Measurements from ENCODE around the gene TASP1. TPM values are rescaled to one million over a fixed set of nuclear protein-coding genes. Genes with fewer than 3 reads are reported as not detected.

The TASP1 gene
- total RNA-seq, 1 experiment from 2014 or later: 8.9 TPM

GRCh38 chr20:13464702-13465101 lies 174.0 kb downstream of the TASP1 start:
- in situ Hi-C loops (cut with HindIII; ENCODE audit: low pct_unique_long_range_greater_than_20kb, low sequenced_read_pairs): no loop called here
- ATAC-seq: no peak
- CTCF ChIA-PET: no interaction called here
- Histone ChIP-seq H3K4me3 (ENCODE audit: low read depth in 2 of 2, low read length in 2 of 2) (no peak overlapping the region), H3K4me1 (ENCODE audit: control insufficient read depth, insufficient read depth, low read length) (no peaks in the 10 kb centered on the region), H3K27ac (ENCODE audit: low read length) (no peak overlapping the region), H3K27me3 (ENCODE audit: control insufficient read depth, insufficient read depth, low read length) (no peaks in the 10 kb centered on the region), H3K36me3 (ENCODE audit: control insufficient read depth, insufficient read depth, low read length) (no peaks in the 10 kb centered on the region), H3K9me3 (ENCODE audit: control insufficient read depth, insufficient read depth, low read depth, low read length) (no peaks in the 10 kb centered on the region)
- POLR2A ChIA-PET: no interaction called here
- BruUV-seq (replicated peaks): no TSS peak
- DNase-seq (ENCODE audit: low read depth, low spot score): no peak
- TF ChIP-seq REST (IDR thresholded peaks at IDR 0.05; ENCODE audit: insufficient read depth in 1 of 2, low read depth in 2 of 2, low read length in 1 of 2) (no peak), SIN3A (IDR thresholded peaks at IDR 0.05; ENCODE audit: borderline replicate concordance, insufficient read depth, low read depth, low read length) (no peak), CTCF (IDR thresholded peaks at IDR 0.05) (no peak), POLR2AphosphoS5 (IDR thresholded peaks at IDR 0.05; ENCODE audit: low read depth, low read length) (no peak)
- intact Hi-C loops (cut with micrococcal nuclease; ENCODE audit: unreplicated experiment): no loop called here

- no TSS peak for BruUV-seq (replicated peaks)
- CTCF ChIA-PET: no interaction called here
Measured at GRCh38 chr20:13461849-13462458, 176.8 kb downstream of the TASP1 start.

More at GRCh38 chr20:13461849-13462458, 176.8 kb downstream of the TASP1 start:
- POLR2A ChIA-PET: no interaction called here
- Histone ChIP-seq H3K9me3 (ENCODE audit: control insufficient read depth, insufficient read depth, low read depth, low read length) (no peaks in the 10 kb centered on the region), H3K4me1 (ENCODE audit: control insufficient read depth, insufficient read depth, low read length) (no peaks in the 10 kb centered on the region), H3K36me3 (ENCODE audit: control insufficient read depth, insufficient read depth, low read length) (no peaks in the 10 kb centered on the region), H3K4me3 (ENCODE audit: low read depth in 2 of 2, low read length in 2 of 2) (no peak overlapping the region), H3K27me3 (ENCODE audit: control insufficient read depth, insufficient read depth, low read length) (no peaks in the 10 kb centered on the region), H3K27ac (ENCODE audit: low read length) (no peak overlapping the region)
- intact Hi-C loops (cut with micrococcal nuclease; ENCODE audit: unreplicated experiment) (no loop called here), in situ Hi-C loops (cut with HindIII; ENCODE audit: low pct_unique_long_range_greater_than_20kb, low sequenced_read_pairs) (no loop called here)
- TF ChIP-seq POLR2AphosphoS5 (IDR thresholded peaks at IDR 0.05; ENCODE audit: low read depth, low read length) (no peak), SIN3A (IDR thresholded peaks at IDR 0.05; ENCODE audit: borderline replicate concordance, insufficient read depth, low read depth, low read length) (no peak), TCF7L2 (IDR thresholded peaks at IDR 0.05; ENCODE audit: low read depth, low read length) (no peak), REST (IDR thresholded peaks at IDR 0.05; ENCODE audit: insufficient read depth in 1 of 2, low read depth in 2 of 2, low read length in 1 of 2) (no peak), CTCF (IDR thresholded peaks at IDR 0.05) (no peak)
- no peak for DNase-seq (ENCODE audit: low read depth, low spot score)
- no peak for ATAC-seq

All from Panc1 (cell line).